Vagina (tissue), 2 donors: ENCODE measurements around the gene VCPKMT.

Experiments used
- CTCF ChIP-seq, 3 experiments: fragments of 450-650 bp in 2 of 3; fragments of 200-600 bp in 1 of 3; sonication (generic) in 1 of 3; IDR thresholded peaks; one replicate each; pipeline ENCODE4 v1.5.1; 2017 to 2019; ENCODE audit warnings: antibody characterized with exemption in 3 of 3, mild to moderate bottlenecking in 2 of 3, moderate library complexity in 2 of 3
- POLR2A ChIP-seq, 2 donors: fragments of 450-650 bp; IDR thresholded peaks; one replicate each; pipeline ENCODE4 v1.6.1; 2017; ENCODE audit warnings: antibody characterized with exemption in 2 of 2, mild to moderate bottlenecking in 2 of 2, moderate library complexity in 2 of 2
- POLR2AphosphoS5 ChIP-seq, 2 donors: sonication (generic); formaldehyde crosslinking; IDR thresholded peaks; one replicate each; pipeline ENCODE4 v1.9.0; 2017; ENCODE audit warnings: antibody characterized with exemption in 2 of 2, mild to moderate bottlenecking in 2 of 2, low read depth in 1 of 2; ENCODE audit not compliant: insufficient read depth in 1 of 2

DNA sequence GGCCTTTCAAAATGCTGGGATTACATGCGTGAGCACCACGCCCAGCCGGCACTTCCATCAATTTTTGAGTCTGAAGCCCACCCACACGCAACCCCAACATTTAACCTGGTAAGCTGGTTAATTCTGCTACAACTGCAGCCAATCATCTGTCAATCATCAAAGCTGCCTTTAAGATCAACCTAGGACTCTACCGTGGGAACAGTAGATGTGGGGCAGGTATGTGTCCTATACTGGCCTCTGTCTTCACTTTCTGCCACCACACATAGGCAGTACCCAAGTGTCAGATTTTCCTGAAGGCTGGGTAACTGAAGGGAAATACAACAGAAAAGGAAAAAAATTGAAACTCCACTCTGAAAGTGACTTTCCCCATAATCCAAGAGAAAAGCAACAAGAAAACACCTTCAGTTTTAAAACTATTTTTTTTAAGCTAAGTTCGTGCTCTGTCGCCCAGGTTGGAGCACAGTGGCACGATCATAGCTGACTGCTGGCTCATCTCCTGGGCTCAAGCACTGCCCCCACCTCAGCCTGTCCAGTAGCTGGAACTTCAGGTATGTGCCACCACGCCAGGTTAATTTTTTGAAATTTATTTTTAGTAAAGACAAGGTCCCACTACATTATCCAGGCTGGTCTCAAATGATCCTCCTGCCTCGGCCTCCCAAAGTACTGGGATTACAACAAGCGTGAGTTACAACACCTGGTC is 22.2 kb downstream of the VCPKMT start:
- TF ChIP-seq CTCF (IDR thresholded peaks at IDR 0.05) (no peak), POLR2AphosphoS5 (IDR thresholded peaks at IDR 0.05; ENCODE audit: insufficient read depth in 1 of 2, low read depth in 1 of 2) (no peak), POLR2A (IDR thresholded peaks at IDR 0.05) (no peak)
